GF-D8 (cell line): ENCODE results near the gene ZGRF1.
"Not testable (repeated sequence)": the region's sequence is repeated elsewhere in the genome, so short reads cannot be mapped to it uniquely, and the experiment has no call there.

Source experiments
- DNase-seq: peaks from one replicate; lab custom pipeline; 2025; lab: John Stamatoyannopoulos, UW

The ZGRF1 gene

GRCh38 chr4:112644595-112645535 is 8.2 kb upstream of the ZGRF1 start:
- not testable (repeated sequence) for DNase-seq

GRCh38 chr4:112642526-112642925 is 5.8 kb upstream of the ZGRF1 start:
- no peak for DNase-seq

GRCh38 chr4:112637552-112637866 is 800 bp upstream of the ZGRF1 start:
- DNase-seq = no peak

GRCh38 chr4:112633477-112634235 is 3.1 kb downstream of the ZGRF1 start:
- no peak for DNase-seq

- DNase-seq = no peak
Measured at GRCh38 chr4:112626228-112626627, 10.5 kb downstream of the ZGRF1 start.

- DNase-seq = no peak
Measured at GRCh38 chr4:112616984-112617383, 19.7 kb downstream of the ZGRF1 start.

GRCh38 chr4:112612814-112613213 is 23.9 kb downstream of the ZGRF1 start:
- DNase-seq = not testable (repeated sequence)

- peak; percentile 29 for DNase-seq
Measured at GRCh38 chr4:112604589-112604988, 32.1 kb downstream of the ZGRF1 start.

GRCh38 chr4:112594993-112595392 is 41.7 kb downstream of the ZGRF1 start:
- DNase-seq = no peak

GRCh38 chr4:112593438-112594133 is 43.1 kb downstream of the ZGRF1 start:
- DNase-seq = no peak

GRCh38 chr4:112592717-112593116 is 44.0 kb downstream of the ZGRF1 start:
- no peak for DNase-seq

GRCh38 chr4:112591593-112591992 is 45.1 kb downstream of the ZGRF1 start:
- DNase-seq = no peak

- DNase-seq = no peak
Measured at GRCh38 chr4:112589206-112589605, 47.5 kb downstream of the ZGRF1 start.

- DNase-seq = no peak
Measured at GRCh38 chr4:112585977-112586736, 50.6 kb downstream of the ZGRF1 start.

- no peak for DNase-seq
Measured at GRCh38 chr4:112567536-112567935, 69.2 kb downstream of the ZGRF1 start.

GRCh38 chr4:112564706-112565270 is 71.9 kb downstream of the ZGRF1 start:
- DNase-seq = no peak

- DNase-seq = no peak
Measured at GRCh38 chr4:112563431-112564200, 73.1 kb downstream of the ZGRF1 start.

- no peak for DNase-seq
Measured at GRCh38 chr4:112562254-112562879, 74.3 kb downstream of the ZGRF1 start.

GRCh38 chr4:112560084-112560483 is 76.6 kb downstream of the ZGRF1 start:
- DNase-seq = no peak

GRCh38 chr4:112559053-112559452 is 77.7 kb downstream of the ZGRF1 start:
- no peak for DNase-seq
